22Rv1 (cell line): ENCODE results near the gene FBXO11.

Experiments used
- ZFX ChIP-seq: fragments of 450-650 bp; IDR thresholded peaks from 2 replicates; pipeline ENCODE4 v1.6.1; 2017; ENCODE audit warnings: antibody characterized with exemption, borderline replicate concordance
- TF ChIP-seq, protein P1 (sequence below): fragments of 450-650 bp; IDR thresholded peaks from 2 replicates; pipeline ENCODE4 v1.5.1; 2017; ENCODE audit warnings: mild to moderate bottlenecking

DNA sequence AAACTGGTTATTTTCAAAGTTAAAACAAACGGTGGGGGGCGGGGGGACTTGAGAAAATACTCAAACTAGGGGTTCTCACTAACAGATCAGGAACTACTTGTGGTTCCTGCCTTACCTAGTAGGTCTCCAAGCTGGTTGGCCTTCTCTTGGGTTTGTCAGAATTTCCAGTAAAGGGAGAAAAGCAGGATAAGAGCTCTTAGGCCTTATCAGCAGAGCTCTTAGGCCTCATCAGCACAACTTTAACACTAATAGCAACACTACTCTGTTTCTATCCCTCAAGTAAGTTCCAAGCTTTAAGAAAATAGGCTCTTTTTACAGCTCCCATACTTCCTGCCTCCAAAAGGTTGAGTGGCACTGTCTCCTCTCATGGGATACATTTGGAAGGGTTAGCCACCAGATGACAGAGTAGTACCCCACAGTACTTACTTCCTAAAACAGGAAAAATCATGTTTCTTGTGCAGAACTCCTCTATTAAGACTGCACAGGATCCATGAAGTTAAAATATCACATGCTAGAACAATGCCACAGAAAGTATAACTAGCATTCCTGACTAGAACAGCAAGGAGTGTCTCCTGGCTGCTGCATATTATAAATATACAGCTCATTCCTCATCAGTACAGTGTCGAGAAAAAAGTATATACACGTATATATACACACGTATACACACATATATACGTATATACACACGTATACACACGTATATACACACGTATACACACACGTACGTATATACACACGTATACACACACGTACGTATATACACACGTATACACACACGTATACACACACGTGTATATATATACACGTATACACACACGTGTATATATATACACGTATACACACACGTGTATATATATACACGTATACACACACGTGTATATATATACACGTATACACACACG is 6.1 kb downstream of the FBXO11 start:
- TF ChIP-seq, protein P1, sequence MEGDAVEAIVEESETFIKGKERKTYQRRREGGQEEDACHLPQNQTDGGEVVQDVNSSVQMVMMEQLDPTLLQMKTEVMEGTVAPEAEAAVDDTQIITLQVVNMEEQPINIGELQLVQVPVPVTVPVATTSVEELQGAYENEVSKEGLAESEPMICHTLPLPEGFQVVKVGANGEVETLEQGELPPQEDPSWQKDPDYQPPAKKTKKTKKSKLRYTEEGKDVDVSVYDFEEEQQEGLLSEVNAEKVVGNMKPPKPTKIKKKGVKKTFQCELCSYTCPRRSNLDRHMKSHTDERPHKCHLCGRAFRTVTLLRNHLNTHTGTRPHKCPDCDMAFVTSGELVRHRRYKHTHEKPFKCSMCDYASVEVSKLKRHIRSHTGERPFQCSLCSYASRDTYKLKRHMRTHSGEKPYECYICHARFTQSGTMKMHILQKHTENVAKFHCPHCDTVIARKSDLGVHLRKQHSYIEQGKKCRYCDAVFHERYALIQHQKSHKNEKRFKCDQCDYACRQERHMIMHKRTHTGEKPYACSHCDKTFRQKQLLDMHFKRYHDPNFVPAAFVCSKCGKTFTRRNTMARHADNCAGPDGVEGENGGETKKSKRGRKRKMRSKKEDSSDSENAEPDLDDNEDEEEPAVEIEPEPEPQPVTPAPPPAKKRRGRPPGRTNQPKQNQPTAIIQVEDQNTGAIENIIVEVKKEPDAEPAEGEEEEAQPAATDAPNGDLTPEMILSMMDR: no peak
- TF ChIP-seq ZFX: no peak
